Mesodermal cell (in vitro differentiated cells): ENCODE data around the gene RBM38.

Experiments used
- H3K27ac ChIP-seq: 2 replicates; pipeline ENCODE4 v1.7.0; 2013; ENCODE audit warnings: mild to moderate bottlenecking, low read depth, low read length, moderate library complexity; ENCODE audit not compliant: severe bottlenecking
- H3K36me3 ChIP-seq: 2 replicates; pipeline ENCODE4 v1.7.1; 2013; ENCODE audit warnings: mild to moderate bottlenecking, low read length, moderate library complexity; ENCODE audit not compliant: control insufficient read depth, insufficient read depth
- H3K4me1 ChIP-seq: one replicate; pipeline ENCODE4 v1.7.1; 2013; ENCODE audit warnings: mild to moderate bottlenecking, low read length; ENCODE audit not compliant: insufficient read depth, control insufficient read depth, poor library complexity, severe bottlenecking
- H3K4me3 ChIP-seq: 2 replicates; pipeline ENCODE4 v1.7.0; 2013; ENCODE audit warnings: low read length, control low read depth, mild to moderate bottlenecking; ENCODE audit not compliant: insufficient read depth, poor library complexity, severe bottlenecking; ENCODE audit errors: extremely low read depth
- H3K9me3 ChIP-seq: 2 replicates; pipeline ENCODE4 v1.7.1; 2013; ENCODE audit warnings: mild to moderate bottlenecking, low read length, moderate library complexity; ENCODE audit not compliant: control insufficient read depth
- WGBS, 2 experiments: methylation state at CpG; one replicate each; pipeline ENCODE4 v1.1.5; 2013; ENCODE audit warnings: missing lambda C conversion rate in 2 of 2; ENCODE audit not compliant: insufficient coverage in 2 of 2; 5-methylcytosine and 5-hydroxymethylcytosine counted together

RBM38 gene

DNA sequence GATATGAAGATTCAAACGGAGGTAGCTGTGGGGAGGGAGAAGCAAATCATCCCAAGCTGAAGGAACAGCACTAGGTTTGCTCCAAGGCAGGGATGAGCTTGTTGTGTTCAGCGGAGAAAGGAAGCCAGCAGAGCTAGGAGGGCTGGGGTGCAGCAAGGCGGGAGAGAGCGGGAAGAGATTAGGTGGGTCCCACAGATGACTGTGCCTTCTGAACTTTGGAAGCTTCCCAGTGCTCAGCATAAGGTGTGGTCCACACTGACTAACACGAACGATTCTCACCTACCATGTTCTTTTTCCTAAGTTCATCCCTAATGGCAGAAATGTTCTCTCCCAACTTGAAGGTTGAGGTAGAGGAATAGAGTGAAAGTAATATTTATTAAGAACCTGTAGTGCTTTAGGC, 38.9 kb upstream of the RBM38 start:
- no peaks in the 10 kb centered on the region for H3K9me3 ChIP-seq
- peaks cover 31% of the 10 kb centered on the region for H3K36me3 ChIP-seq
- peaks cover 11% of the 10 kb centered on the region for H3K4me1 ChIP-seq
- 83 to 96% methylated on average over 1 to 4 of the region's 6 CpGs for WGBS, 2 experiments
- no peak overlapping the region for H3K27ac ChIP-seq
- peak overlapping the region; percentile 92 for H3K4me3 ChIP-seq

DNA sequence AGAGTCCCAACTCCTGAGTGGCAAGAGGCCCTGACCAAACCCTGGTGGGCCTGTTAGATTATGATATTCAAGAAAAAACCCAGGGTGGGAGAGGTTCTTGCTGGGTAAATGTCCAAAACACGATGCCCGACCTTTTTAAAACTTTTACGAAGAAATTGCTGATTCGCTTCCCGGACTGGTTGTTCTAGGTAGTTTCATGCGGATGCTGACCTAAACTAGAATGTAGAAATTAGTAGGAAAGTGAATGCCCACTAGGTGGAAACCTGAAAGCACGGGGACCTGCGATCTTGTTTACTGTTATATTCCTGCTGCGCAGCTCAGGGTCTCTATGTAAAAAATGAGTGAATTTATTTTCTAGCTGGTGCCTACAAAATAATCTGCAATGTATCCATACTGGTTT, 37.8 kb upstream of the RBM38 start:
- Histone ChIP-seq H3K4me1 (peaks cover 11% of the 10 kb centered on the region), H3K4me3 (no peak overlapping the region), H3K9me3 (no peaks in the 10 kb centered on the region), H3K27ac (no peak overlapping the region), H3K36me3 (peaks cover 31% of the 10 kb centered on the region)
- 94 to 100% methylated on average over 8 of the region's 9 CpGs for WGBS, 2 experiments

DNA sequence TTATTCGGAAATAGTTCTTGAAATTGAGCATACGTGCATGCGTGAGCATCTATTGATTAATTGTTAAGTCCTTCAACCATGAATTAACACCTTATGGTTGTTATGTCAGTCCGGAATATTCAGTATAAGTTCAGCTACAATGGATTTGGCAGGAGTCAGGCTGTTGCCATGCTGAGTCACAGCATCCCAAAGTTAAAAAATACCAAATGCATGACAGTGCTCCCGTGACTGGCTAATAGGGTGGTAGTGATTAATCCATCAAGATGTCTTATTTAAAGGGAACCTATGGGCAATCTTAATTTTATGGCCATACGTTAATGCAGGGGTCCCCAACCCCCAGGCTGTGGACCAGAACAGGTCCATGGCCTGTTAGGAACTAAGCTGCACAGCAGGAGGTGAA, 29.7 kb upstream of the RBM38 start:
- H3K27ac ChIP-seq, result no peak overlapping the region
- WGBS, 2 experiments, result 96 to 97% methylated on average over 4 of the region's 6 CpGs
- H3K9me3 ChIP-seq, result no peaks in the 10 kb centered on the region
- H3K36me3 ChIP-seq, result peaks cover 13% of the 10 kb centered on the region
- no peak overlapping the region for H3K4me3 ChIP-seq
- H3K4me1 ChIP-seq, result no peaks in the 10 kb centered on the region

DNA sequence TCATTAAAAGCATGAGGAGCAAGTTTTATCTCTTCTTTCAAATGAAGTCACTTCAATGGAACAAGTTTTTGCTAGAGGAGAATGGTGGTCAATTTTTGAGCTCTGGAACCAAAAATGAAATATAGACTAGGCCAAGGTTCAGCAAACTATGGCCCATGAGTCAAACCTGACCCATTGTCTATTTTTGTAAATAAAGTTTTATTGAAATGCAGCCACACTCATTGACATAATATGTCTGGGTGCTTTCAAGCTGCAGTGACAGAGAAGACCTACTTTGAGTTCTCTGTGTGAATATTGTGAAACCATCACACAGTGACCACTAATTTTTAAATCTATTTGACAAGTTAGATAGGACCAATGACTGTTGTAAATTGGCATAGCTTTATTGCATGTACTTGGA, 26.7 kb upstream of the RBM38 start:
- H3K4me1 ChIP-seq, result no peaks in the 10 kb centered on the region
- peaks cover 41% of the 10 kb centered on the region for H3K36me3 ChIP-seq
- H3K9me3 ChIP-seq, result no peaks in the 10 kb centered on the region
- H3K27ac ChIP-seq, result no peak overlapping the region
- no peak overlapping the region for H3K4me3 ChIP-seq

DNA sequence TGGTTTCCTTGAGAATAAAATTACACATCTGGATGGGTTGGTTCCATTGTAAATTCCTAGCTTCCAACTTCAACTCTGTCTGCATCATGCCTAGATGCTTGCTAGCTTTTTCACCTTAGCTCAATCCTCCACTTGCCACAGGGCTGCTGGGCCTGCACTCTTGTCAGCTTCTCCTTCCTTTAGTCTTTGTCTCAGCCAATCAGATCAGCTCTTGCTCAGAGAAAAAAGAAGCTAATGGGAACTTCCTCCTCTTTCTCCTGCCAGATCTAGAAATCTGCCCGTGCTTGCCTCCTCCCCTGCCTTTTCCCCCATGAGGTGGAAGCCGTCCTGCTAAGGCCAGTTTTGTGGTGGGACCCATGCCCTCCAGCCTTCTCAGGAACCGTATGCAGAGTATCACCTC, 21.6 kb upstream of the RBM38 start:
- Histone ChIP-seq H3K36me3 (peaks cover 92% of the 10 kb centered on the region), H3K4me3 (no peak overlapping the region), H3K27ac (no peak overlapping the region), H3K4me1 (no peaks in the 10 kb centered on the region), H3K9me3 (no peaks in the 10 kb centered on the region)
- WGBS, 2 experiments, result 88 to 97% methylated on average over 3 of the region's 3 CpGs

DNA sequence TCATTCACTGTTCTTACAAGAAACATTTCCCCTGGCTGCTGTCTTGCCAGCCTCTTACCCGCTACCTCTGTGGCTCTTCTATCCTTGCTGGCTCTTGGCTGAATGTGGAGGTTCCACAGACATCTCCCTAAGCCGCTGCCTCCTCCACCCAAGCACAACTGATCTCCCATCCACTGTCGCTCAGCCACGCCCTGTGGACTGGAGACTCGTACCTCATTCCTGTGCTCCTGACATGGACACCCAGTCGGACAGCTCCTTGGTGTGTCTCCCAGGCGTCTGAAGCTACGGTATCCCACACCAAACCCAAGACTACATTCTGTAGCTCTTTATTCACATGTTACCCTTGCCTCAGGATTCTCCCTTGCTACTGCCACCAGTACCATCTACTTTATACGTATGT, 20.9 kb upstream of the RBM38 start:
- Histone ChIP-seq H3K9me3 (no peaks in the 10 kb centered on the region), H3K4me3 (no peak overlapping the region), H3K36me3 (peaks cover 98% of the 10 kb centered on the region), H3K27ac (no peak overlapping the region), H3K4me1 (no peaks in the 10 kb centered on the region)
- WGBS, 2 experiments, result 99 to 100% methylated on average over 5 to 7 of the region's 9 CpGs

DNA sequence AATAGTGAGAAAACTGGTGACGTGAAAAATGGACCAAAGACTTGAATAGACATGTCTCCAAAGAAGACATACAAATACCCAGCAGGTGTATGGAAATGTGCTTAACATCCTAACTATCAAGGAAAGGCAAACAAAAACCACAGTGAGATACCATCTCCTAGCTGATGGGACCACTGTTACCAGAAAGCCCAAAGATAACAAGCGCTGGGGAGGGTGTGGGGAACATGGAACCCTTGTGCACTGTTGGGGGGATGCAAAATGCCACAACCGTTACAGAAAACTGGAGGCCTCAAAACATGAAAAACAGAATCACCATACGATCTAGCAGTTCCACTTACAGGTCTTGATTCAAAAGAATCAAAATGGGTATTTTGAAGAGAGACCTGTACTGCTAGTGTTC, 19.8 kb upstream of the RBM38 start:
- peaks cover 98% of the 10 kb centered on the region for H3K36me3 ChIP-seq
- WGBS, 2 experiments, result 100% methylated on average over 2 of the region's 4 CpGs; no CpG with 5 or more reads in 1 of the 2 experiments

DNA sequence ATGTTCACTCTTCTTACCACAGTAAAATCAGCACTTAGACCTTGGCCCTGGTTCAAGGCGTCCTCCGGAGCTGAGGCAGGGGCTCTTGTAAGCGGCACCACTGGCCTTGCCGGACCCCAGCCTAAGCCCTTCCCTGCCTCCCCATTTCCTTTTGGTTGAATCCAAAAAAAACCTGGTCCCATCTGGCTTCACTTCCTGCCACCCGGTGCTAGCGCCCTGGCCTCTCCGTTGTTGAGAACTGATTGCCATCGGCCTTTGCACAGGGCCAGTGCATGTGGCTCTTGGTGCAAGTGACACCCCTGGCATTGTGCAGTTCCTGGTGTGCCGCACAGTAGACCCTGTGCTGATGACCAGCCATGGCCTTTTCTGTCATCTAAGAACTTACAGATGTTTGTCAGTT, 19.0 kb upstream of the RBM38 start:
- Histone ChIP-seq H3K4me3 (no peak overlapping the region), H3K27ac (no peak overlapping the region), H3K36me3 (peaks cover 98% of the 10 kb centered on the region), H3K4me1 (no peaks in the 10 kb centered on the region), H3K9me3 (no peaks in the 10 kb centered on the region)
- WGBS, 2 experiments, result 94 to 98% methylated on average over 7 to 9 of the region's 9 CpGs

More for the DNA sequence above, 19.8 kb upstream of the RBM38 start:
- H3K27ac ChIP-seq, result no peak overlapping the region
- no peaks in the 10 kb centered on the region for H3K9me3 ChIP-seq
- no peaks in the 10 kb centered on the region for H3K4me1 ChIP-seq
- no peak overlapping the region for H3K4me3 ChIP-seq

DNA sequence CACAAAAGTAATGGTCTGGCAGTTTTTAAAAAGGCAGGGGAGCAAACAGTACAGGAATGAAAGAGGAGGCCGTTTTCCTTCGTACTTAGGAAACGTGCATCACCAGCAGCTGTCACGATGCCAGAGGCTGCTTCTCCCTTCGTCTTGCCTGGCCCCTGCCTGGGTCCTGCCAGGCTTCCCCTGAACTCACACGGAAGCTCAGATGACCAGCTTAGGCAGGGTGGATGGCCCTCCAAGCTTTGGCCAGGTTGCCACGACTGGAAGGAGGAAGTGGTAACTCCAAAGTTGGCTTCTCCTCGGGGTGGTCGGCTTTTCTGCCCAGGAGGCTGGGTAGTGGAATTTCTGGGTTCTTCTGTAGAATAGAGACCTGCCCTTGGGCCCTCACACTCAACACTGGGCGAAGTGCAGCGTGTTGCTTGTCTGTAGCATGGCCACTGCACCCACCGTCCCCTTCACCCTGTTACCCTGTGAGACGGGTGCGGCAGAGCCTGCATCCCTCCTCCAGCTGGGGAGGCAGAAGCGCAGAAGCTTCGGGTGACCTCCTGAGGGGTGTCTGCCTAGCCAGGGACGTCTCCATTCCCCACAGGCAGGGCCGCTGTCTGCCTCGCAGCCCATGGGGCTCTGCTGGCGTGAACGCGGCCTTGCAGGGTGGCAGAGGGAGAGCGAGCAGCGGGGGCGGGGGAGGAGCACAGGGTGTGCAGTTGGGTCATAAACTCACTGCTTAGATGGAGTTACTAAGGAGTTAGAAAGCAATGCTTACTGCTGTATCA, 18.4 kb upstream of the RBM38 start:
- Histone ChIP-seq H3K36me3 (peaks cover 98% of the 10 kb centered on the region), H3K4me1 (no peaks in the 10 kb centered on the region), H3K4me3 (no peak overlapping the region), H3K9me3 (no peaks in the 10 kb centered on the region), H3K27ac (no peak overlapping the region)
- WGBS, 2 experiments, result 89 to 97% methylated on average over 19 to 23 of the region's 25 CpGs

DNA sequence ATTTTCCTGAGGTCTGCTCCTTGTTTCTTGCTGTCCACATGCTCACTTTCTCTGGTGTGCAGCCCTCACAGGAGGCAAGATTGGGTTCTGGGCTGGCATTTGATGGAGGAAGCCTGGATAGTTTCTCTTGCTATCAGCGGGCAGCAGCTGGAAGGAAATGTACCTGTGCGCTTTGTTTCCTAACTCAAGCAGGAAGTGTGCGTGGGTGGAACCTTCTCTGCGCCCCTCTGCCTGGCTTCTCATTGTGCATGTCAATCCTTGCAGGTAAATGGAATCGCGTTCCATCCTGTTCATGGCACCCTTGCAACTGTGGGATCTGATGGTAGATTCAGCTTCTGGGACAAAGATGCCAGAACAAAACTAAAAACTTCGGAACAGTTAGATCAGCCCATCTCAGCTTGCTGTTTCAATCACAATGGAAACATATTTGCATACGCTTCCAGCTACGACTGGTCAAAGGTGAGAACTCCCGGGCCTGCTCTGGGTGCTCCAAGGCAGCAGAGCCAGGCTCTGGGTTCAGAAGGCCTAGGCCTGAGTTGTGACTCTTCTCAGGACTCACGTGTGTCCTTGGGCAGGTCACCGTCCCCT, 16.8 kb upstream of the RBM38 start:
- peaks cover 91% of the 10 kb centered on the region for H3K36me3 ChIP-seq
- no peaks in the 10 kb centered on the region for H3K9me3 ChIP-seq
- no peaks in the 10 kb centered on the region for H3K4me1 ChIP-seq
- H3K4me3 ChIP-seq, result no peak overlapping the region
- 92 to 93% methylated on average over 11 to 12 of the region's 12 CpGs for WGBS, 2 experiments
- H3K27ac ChIP-seq, result no peak overlapping the region

DNA sequence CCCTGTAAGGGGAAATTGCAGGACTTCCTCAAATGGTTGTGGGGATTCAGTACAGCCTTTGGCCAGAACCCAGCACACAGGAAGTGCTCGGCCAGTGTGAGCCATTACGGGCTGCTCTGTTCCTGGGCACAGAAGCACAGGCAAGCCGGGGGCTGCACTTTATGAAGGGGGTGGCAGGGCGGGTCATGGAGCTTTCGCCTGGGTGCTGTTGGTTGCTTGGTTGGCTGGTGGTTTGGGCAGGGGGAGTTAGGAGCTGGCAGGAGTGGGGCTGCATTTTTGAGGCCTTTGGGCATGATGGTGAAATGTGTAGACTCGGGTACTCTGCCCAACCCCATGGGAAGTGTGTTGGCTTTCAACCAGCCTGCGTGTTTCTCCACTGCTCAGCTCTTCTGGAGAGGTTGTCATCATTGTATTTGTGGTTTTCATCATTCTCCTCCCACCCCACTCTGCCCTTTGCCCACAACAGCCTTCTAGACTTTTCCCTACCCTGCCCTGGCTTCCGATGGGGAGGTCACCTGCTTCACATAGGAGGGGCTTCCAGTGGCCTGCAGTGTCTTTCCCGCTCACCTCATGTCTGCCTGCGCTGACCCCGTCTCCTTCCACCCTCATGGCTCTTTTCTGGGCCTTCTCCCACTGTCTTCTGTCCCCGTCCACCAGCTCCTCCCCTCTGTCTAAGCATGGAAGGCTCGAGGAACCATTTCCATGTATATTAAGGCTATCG, 16.1 kb upstream of the RBM38 start:
- Histone ChIP-seq H3K36me3 (peaks cover 87% of the 10 kb centered on the region), H3K9me3 (no peaks in the 10 kb centered on the region), H3K27ac (no peak overlapping the region), H3K4me1 (no peaks in the 10 kb centered on the region), H3K4me3 (no peak overlapping the region)
- 90 to 93% methylated on average over 11 to 14 of the region's 14 CpGs for WGBS, 2 experiments
